Ovary (tissue), 9 donors: ENCODE measurements around the gene EMSY. TPM values are rescaled to one million over a fixed set of nuclear protein-coding genes. Genes with fewer than 3 reads are reported as not detected.

Experiments
- DNase-seq, 5 donors: peaks; one replicate each; pipeline ENCODE4 v3.0.0-alpha.2; 2019 to 2020
- H3K27ac ChIP-seq, 2 donors: fragments of 200-600 bp; one replicate each; pipeline versions ENCODE4 v1.5.1 to v1.8.0; 2019 to 2022
- H3K27me3 ChIP-seq: fragments of 200-600 bp; one replicate; pipeline ENCODE4 v1.8.0; 2022
- H3K36me3 ChIP-seq: fragments of 200-600 bp; sonication (generic); one replicate; pipeline ENCODE4 v1.5.1; 2019
- H3K4me1 ChIP-seq: one replicate; pipeline ENCODE4 v1.8.1; 2013; ENCODE audit warnings: mild to moderate bottlenecking, moderate library complexity; ENCODE audit not compliant: insufficient read depth
- H3K4me3 ChIP-seq: fragments of 200-600 bp; sonication (generic); one replicate; pipeline ENCODE4 v1.5.1; 2017
- H3K9me3 ChIP-seq, 2 donors: fragments of 200-600 bp in 1 of 2; sonication (generic) in 1 of 2; one replicate each; pipeline versions ENCODE4 v1.5.1 to v1.8.1; 2013 to 2019; ENCODE audit warnings: mild to moderate bottlenecking in 1 of 2, moderate library complexity in 1 of 2
- CTCF ChIP-seq, 3 donors: fragments of 450-650 bp in 2 of 3; fragments of 200-600 bp in 1 of 3; IDR thresholded peaks; one replicate each; pipeline versions ENCODE4 v1.5.1 to v1.8.0; 2016 to 2022; ENCODE audit warnings: antibody characterized with exemption in 3 of 3, mild to moderate bottlenecking in 1 of 3
- EP300 ChIP-seq: sonication (generic); formaldehyde crosslinking; IDR thresholded peaks from one replicate; pipeline ENCODE4 v1.6.1; 2017; ENCODE audit warnings: antibody characterized with exemption
- POLR2A ChIP-seq: fragments of 450-650 bp; IDR thresholded peaks from one replicate; pipeline ENCODE4 v1.6.1; 2017; ENCODE audit warnings: antibody characterized with exemption, mild to moderate bottlenecking, moderate library complexity
- WGBS, 3 donors: extraction: QIAGEN DNeasy Blood & Tissue Kit in 1 of 3; methylation state at CpG; one replicate each; pipeline versions ENCODE4 v1.1.5 to v1.1.7; 2013 to 2017; 5-methylcytosine and 5-hydroxymethylcytosine counted together
- intact Hi-C, 4 donors: fragments of 100-400 bp; cut with DNase I; formaldehyde crosslinking; loops; one replicate each; pipeline versions ENCODE4 v1.11.0 to v1.15.1; 2022 to 2023
- polyA plus RNA-seq, 2 donors: library from polyadenylated mRNA; stranded (reverse); fragments of 200-250 nt in 1 of 2; fragments of 350-450 nt in 1 of 2; fragmentation: Illumina TruSeq in 1 of 2; extraction: RNeasy Lipid Tissue Mini Kit (QIAGEN cat#74804) in 1 of 2; gene quantifications; one replicate each; pipeline ENCODE4 v1.2.3, GENCODE V29; 2013 to 2014
- total RNA-seq, 7 donors: library from RNA; depleted of rRNA in 2 of 7; stranded (reverse); fragments of >200 nt in 2 of 7; fragmentation: NEBNext Ultra II Directional in 3 of 7; extraction: Animal tissue kit (Norgen Biotek cat#: 25700) in 3 of 7; gene quantifications; one replicate each; pipeline versions ENCODE4 v1.1.0 to v1.2.4, GENCODE V29; 2016 to 2023
- donor health status: DM: no; HTN: no; CAD: no; lungs with moderate emphysema.
- donor health status: DM: no; HTN: no; CAD: no.
- donor health status: Bipolar disorder and iron deficiency.
- donor health status: DM: yes; HTN: yes; CAD: no.
- donor health status: DM: no; HTN: no; CAD: no.
- donor health status: DM: yes; HTN: yes; CAD: no.

The EMSY gene
- total and polyA plus RNA-seq, 9 donors, result 8.8 to 56.0 (median 28.7) TPM

- peaks cover 2% of the 10 kb centered on the region for H3K4me1 ChIP-seq
- no peak overlapping the region for H3K27ac ChIP-seq
- no peaks in the 10 kb centered on the region for H3K36me3 ChIP-seq
- DNase-seq, result no peak
- intact Hi-C loops, result loop anchor here in 1 of 4 donors (5.0 kb wide), 1 partner anchor 561 kb away; no protein-coding TSS in a partner anchor
- no peak for TF ChIP-seq EP300
- TF ChIP-seq CTCF (IDR thresholded peaks at IDR 0.05), result no peak
- TF ChIP-seq POLR2A, result no peak
- 89 to 92% (median 91%) methylated on average over 6 of the region's 6 CpGs for WGBS, 3 donors
- H3K4me3 ChIP-seq, result no peak overlapping the region
- H3K9me3 ChIP-seq, result no peaks in the 10 kb centered on the region
- H3K27me3 ChIP-seq, result no peaks in the 10 kb centered on the region
These were observed 8.4 kb downstream of the EMSY start for GRCh38 chr11:76453248-76453647.

DNA sequence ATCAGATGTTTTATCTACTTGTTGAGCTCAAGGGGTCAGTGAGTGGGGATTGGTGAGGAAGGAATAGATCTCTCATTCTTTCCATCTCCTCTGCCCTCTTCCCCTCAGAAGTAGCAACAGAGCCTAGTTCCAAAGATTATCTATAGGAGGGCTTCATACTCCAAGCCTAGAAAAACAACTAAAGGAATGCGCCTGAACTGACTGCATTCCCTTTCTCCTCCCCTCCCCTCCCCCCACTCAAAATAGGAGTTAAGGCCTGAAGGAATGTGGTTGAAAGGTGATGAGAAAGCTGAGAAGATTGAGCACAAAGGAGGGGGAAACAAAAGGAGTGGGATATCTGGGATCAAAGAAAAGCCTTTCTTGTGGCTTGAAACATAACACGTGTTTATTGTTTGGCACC lies 10.5 kb downstream of the EMSY start:
- Histone ChIP-seq H3K36me3 (no peaks in the 10 kb centered on the region), H3K9me3 (no peaks in the 10 kb centered on the region), H3K27me3 (no peaks in the 10 kb centered on the region), H3K27ac (no peak overlapping the region), H3K4me3 (no peak overlapping the region), H3K4me1 (peaks cover 2% of the 10 kb centered on the region)
- intact Hi-C loops, result no loop called here
- 9 to 26% (median 15%) methylated on average over 2 of the region's 2 CpGs for WGBS, 3 donors
- TF ChIP-seq EP300 (no peak), POLR2A (no peak)
- DNase-seq, result no peak

GRCh38 chr11:76455931-76456330 lies 11.1 kb downstream of the EMSY start:
- Histone ChIP-seq H3K9me3 (no peaks in the 10 kb centered on the region), H3K27ac (no peak overlapping the region), H3K36me3 (no peaks in the 10 kb centered on the region), H3K4me3 (no peak overlapping the region), H3K27me3 (no peaks in the 10 kb centered on the region), H3K4me1 (peaks cover 2% of the 10 kb centered on the region)
- intact Hi-C loops, result no loop called here
- no peak for DNase-seq
- TF ChIP-seq EP300, result no peak
- TF ChIP-seq CTCF (IDR thresholded peaks at IDR 0.05), result no peak
- TF ChIP-seq POLR2A, result no peak

DNA sequence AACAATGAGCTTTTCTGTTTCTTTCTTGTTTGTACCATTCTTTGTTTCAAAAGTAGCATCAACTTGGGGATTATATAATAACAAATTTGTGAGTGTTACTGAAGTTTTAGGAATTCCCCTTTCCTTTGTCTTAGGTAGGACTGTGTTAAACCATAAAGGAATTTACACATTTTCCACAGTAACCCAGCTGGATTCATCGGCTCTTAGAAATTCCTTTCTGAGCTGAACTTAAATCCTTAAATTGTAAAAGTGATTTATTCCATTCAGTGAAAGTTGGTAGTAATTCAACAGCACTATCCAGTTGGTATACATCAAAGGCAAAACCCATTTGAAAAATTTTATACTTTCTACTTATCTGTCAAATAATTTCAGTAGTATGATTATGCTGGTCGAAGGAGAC lies 11.8 kb downstream of the EMSY start:
- 60 to 68% (median 66%) methylated on average over 2 of the region's 2 CpGs for WGBS, 3 donors
- intact Hi-C loops, result no loop called here
- H3K4me3 ChIP-seq, result no peak overlapping the region
- no peak overlapping the region for H3K27ac ChIP-seq
- H3K36me3 ChIP-seq, result no peaks in the 10 kb centered on the region
- peaks cover 2% of the 10 kb centered on the region for H3K4me1 ChIP-seq
- no peak for DNase-seq
- H3K27me3 ChIP-seq, result no peaks in the 10 kb centered on the region
- H3K9me3 ChIP-seq, result no peaks in the 10 kb centered on the region
- TF ChIP-seq POLR2A (no peak), CTCF (IDR thresholded peaks at IDR 0.05) (no peak), EP300 (no peak)

GRCh38 chr11:76459299-76459698 lies 14.5 kb downstream of the EMSY start:
- TF ChIP-seq CTCF (IDR thresholded peaks at IDR 0.05) (no peak), EP300 (no peak), POLR2A (no peak)
- no peaks in the 10 kb centered on the region for H3K27me3 ChIP-seq
- peaks cover 2% of the 10 kb centered on the region for H3K4me1 ChIP-seq
- no peaks in the 10 kb centered on the region for H3K36me3 ChIP-seq
- 76 to 78% (median 77%) methylated on average over 4 of the region's 4 CpGs for WGBS, 3 donors
- no peak overlapping the region for H3K27ac ChIP-seq
- intact Hi-C loops, result no loop called here
- no peak overlapping the region for H3K4me3 ChIP-seq
- H3K9me3 ChIP-seq, result no peaks in the 10 kb centered on the region
- DNase-seq, result no peak
